Erythroblast (primary cell): ENCODE measurements around the gene PYGB.

Source experiments
- GATA1 ChIP-seq: IDR thresholded peaks from 2 replicates; pipeline ENCODE4 v1.6.1; 2011; ENCODE audit warnings: low read depth, mild to moderate bottlenecking, control low read depth, low read length, moderate library complexity
- POLR2A ChIP-seq: IDR thresholded peaks from 2 replicates; pipeline ENCODE4 v1.6.1; 2011; ENCODE audit warnings: mild to moderate bottlenecking, low read length

DNA sequence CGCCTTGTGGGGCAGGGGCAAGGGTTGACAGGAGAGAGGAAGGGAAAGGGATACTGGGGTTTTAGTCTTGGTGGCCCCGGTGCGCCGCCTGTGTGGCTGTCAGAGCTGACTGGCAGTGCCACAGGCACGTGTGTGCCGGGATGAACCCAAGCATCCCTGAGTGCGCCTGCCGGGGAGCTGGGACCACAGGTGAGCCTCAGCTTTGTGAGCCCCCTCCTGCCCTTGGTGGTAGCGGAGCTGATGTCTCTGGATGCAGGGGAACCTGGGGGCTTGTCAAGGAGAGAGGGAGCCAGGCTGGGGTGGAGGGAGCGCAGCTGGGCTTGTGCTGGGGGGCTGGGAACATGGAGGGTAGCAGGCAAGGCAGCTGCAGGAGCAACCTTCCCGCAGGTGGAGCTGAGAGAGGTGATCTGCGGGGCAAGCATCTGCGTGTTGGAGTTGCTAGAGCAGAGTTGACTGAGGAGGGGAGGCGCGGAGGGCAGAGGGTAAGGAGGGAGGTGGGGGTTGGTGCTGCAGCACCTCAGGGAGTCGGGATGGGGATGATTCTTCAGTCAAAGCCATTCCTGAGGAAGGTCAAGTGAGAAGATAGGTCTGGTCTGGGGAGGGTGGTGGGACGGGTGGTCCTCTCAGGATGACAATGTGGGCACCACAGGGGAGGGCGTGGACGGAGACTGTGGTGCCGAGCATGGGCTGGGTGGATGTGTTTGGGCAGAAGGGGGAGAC, 28.1 kb downstream of the PYGB start:
- TF ChIP-seq POLR2A, result no peak
- TF ChIP-seq GATA1, result no peak
